Activated naive CD4-positive, alpha-beta T cell treated with anti-CD3 and anti-CD28 coated beads, Interleukin-2, amount 50 U/mL, for 24 hours (primary cell): ENCODE data around the gene ACBD6.

Experiments
- H3K27ac Mint-ChIP-seq: one replicate; pipeline ENCODE4 v1.8.0; 2021; ENCODE audit warnings: mild to moderate bottlenecking, mixed read lengths
- H3K27me3 Mint-ChIP-seq: one replicate; pipeline ENCODE4 v1.8.0; 2021; ENCODE audit warnings: mixed read lengths
- H3K36me3 Mint-ChIP-seq: one replicate; pipeline ENCODE4 v1.8.0; 2021; ENCODE audit warnings: mixed read lengths
- H3K4me1 Mint-ChIP-seq: one replicate; pipeline ENCODE4 v1.8.0; 2021; ENCODE audit warnings: mixed read lengths
- H3K4me3 Mint-ChIP-seq: one replicate; pipeline ENCODE4 v1.8.0; 2021; ENCODE audit warnings: mild to moderate bottlenecking, mixed read lengths
- H3K9me3 Mint-ChIP-seq: one replicate; pipeline ENCODE4 v1.8.0; 2021; ENCODE audit warnings: mixed read lengths

Gene ACBD6

GRCh38 chr1:180238675-180239074 lies 263.7 kb downstream of the ACBD6 start:
- Mint-ChIP-seq H3K27me3 (peaks cover 67% of the 10 kb centered on the region), H3K4me3 (no peak overlapping the region), H3K4me1 (peaks cover 32% of the 10 kb centered on the region), H3K27ac (no peak overlapping the region), H3K9me3 (no peaks in the 10 kb centered on the region), H3K36me3 (no peaks in the 10 kb centered on the region)
